Kidney epithelial cell (primary cell): ENCODE measurements around the gene SORL1. TPM values are rescaled to one million over a fixed set of nuclear protein-coding genes. Genes with fewer than 3 reads are reported as not detected.

ENCODE experiments used
- DNase-seq: peaks from one replicate; pipeline ENCODE4 v3.0.0-alpha.2; 2010; ENCODE audit warnings: low read depth
- H3K27me3 ChIP-seq: 2 replicates; pipeline ENCODE4 v1.6.0; 2011; ENCODE audit warnings: low read length; ENCODE audit not compliant: control insufficient read depth, insufficient read depth
- H3K36me3 ChIP-seq: 2 replicates; pipeline ENCODE4 v1.5.1; 2011; ENCODE audit warnings: low read length; ENCODE audit not compliant: control insufficient read depth, insufficient read depth
- H3K4me3 ChIP-seq: 2 replicates; pipeline ENCODE4 v1.5.1; 2011; ENCODE audit warnings: low read depth, mild to moderate bottlenecking, control low read depth, low read length
- CTCF ChIP-seq: IDR thresholded peaks from 2 replicates; pipeline ENCODE4 v1.5.1; 2011; ENCODE audit warnings: mild to moderate bottlenecking, moderate library complexity, low read length, control low read depth, inconsistent platforms; ENCODE audit not compliant: insufficient read depth, poor library complexity, severe bottlenecking
- total RNA-seq: library from RNA; depleted of rRNA; stranded (reverse); fragments of >200 nt; gene quantifications from 2 replicates; pipeline ENCODE4 v1.2.3, GENCODE V29; 2015

SORL1 gene
- total RNA-seq, 1 donor from 2014 or later, result 4.1 TPM

- no peak for DNase-seq
Observed at GRCh38 chr11:121473064-121473777, 21.1 kb downstream of the SORL1 start.

GRCh38 chr11:121474680-121475079 is 22.6 kb downstream of the SORL1 start:
- Histone ChIP-seq H3K27me3 (peaks cover 4% of the 10 kb centered on the region), H3K36me3 (no peaks in the 10 kb centered on the region), H3K4me3 (no peak overlapping the region)
- DNase-seq, result no peak
- TF ChIP-seq CTCF, result no peak

More at GRCh38 chr11:121473064-121473777, 21.1 kb downstream of the SORL1 start:
- Histone ChIP-seq H3K27me3 (no peaks in the 10 kb centered on the region), H3K36me3 (no peaks in the 10 kb centered on the region), H3K4me3 (no peak overlapping the region)
- no peak for TF ChIP-seq CTCF

- TF ChIP-seq CTCF, result no peak
- DNase-seq, result no peak
- Histone ChIP-seq H3K4me3 (no peak overlapping the region), H3K27me3 (peaks cover 4% of the 10 kb centered on the region), H3K36me3 (no peaks in the 10 kb centered on the region)
Observed at GRCh38 chr11:121476379-121477032, 24.4 kb downstream of the SORL1 start.

GRCh38 chr11:121478226-121478894 is 26.2 kb downstream of the SORL1 start:
- Histone ChIP-seq H3K27me3 (peaks cover 4% of the 10 kb centered on the region), H3K36me3 (no peaks in the 10 kb centered on the region), H3K4me3 (no peak overlapping the region)
- DNase-seq, result no peak
- no peak for TF ChIP-seq CTCF

- H3K36me3 ChIP-seq, result no peaks in the 10 kb centered on the region
- no peak overlapping the region for H3K4me3 ChIP-seq
- no peak for TF ChIP-seq CTCF
- H3K27me3 ChIP-seq, result peaks cover 4% of the 10 kb centered on the region
- DNase-seq, result no peak
Observed at GRCh38 chr11:121478895-121479697, 27.0 kb downstream of the SORL1 start.
